ENCODE data around the gene ITGBL1.

Gene ITGBL1

GRCh38 chr13:101709952-101710351, 257.5 kb downstream of the ITGBL1 start:
- TF ChIP-seq POLR2AphosphoS5 (IDR thresholded peaks at IDR 0.05; ENCODE audit: low read depth, low read length) = no peak
- DNase-seq (ENCODE audit: insufficient read length) (no peak), FAIRE-seq (no peak)

- DNase-seq (ENCODE audit: insufficient read length) = no peak
Measured at GRCh38 chr13:101711307-101712025, 259.0 kb downstream of the ITGBL1 start.

GRCh38 chr13:101712026-101712348, 259.5 kb downstream of the ITGBL1 start:
- no peak for DNase-seq (ENCODE audit: insufficient read length)

More at GRCh38 chr13:101711307-101712025, 259.0 kb downstream of the ITGBL1 start:
- FAIRE-seq = no peak
- TF ChIP-seq TAF1 (IDR thresholded peaks at IDR 0.05; ENCODE audit: borderline replicate concordance, low read depth, low read length) (no peak), POLR2AphosphoS5 (IDR thresholded peaks at IDR 0.05; ENCODE audit: low read depth, low read length) (no peak), POLR2A (IDR thresholded peaks at IDR 0.05; ENCODE audit: low read depth, low read length) (no peak)

DNA sequence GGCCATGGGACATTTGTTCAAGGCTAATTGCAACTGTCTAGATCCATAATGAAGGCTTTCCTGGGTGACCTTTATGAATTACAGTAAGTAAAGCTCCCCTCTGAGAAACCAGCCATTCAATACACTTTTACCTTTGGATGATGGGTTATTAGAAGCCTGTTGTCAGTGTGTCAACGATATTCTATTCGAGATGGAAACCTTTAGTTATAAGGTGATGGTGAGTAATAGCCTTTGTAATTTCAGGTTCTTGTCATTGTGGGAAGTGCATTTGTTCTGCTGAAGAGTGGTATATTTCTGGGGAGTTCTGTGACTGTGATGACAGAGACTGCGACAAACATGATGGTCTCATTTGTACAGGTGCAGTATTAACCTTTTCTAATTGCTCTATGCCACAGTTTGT, 261.7 kb downstream of the ITGBL1 start:
- no peak for DNase-seq (ENCODE audit: insufficient read length)
- TF ChIP-seq POLR2AphosphoS5 (IDR thresholded peaks at IDR 0.05; ENCODE audit: low read depth, low read length) (no peak), TAF1 (IDR thresholded peaks at IDR 0.05; ENCODE audit: borderline replicate concordance, low read depth, low read length) (no peak), POLR2A (IDR thresholded peaks at IDR 0.05; ENCODE audit: low read depth, low read length) (no peak)
- FAIRE-seq = no peak

More at GRCh38 chr13:101712026-101712348, 259.5 kb downstream of the ITGBL1 start:
- no peak for FAIRE-seq
- TF ChIP-seq TAF1 (IDR thresholded peaks at IDR 0.05; ENCODE audit: borderline replicate concordance, low read depth, low read length) (no peak), POLR2A (IDR thresholded peaks at IDR 0.05; ENCODE audit: low read depth, low read length) (no peak), POLR2AphosphoS5 (IDR thresholded peaks at IDR 0.05; ENCODE audit: low read depth, low read length) (no peak)

DNA sequence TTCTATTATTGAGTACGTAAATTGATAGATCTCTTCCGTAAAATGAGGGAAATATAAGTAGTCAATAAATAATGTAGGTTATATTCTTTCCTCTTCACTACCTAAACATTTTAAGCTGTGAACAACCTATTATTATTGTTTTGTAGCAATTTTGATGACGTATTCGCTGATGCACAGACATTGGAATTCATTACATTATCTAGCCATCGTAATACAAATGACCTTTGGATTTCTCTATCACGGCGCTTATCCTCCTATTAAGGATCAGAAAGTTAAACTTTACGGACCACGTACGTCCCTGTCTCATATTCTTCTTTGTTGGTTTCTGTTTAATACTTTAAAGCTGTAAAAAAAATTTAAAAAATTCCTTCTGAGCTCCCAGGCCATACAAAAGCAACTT, 264.9 kb downstream of the ITGBL1 start:
- DNase-seq (ENCODE audit: insufficient read length) = no peak
- FAIRE-seq = no peak
- TF ChIP-seq TAF1 (IDR thresholded peaks at IDR 0.05; ENCODE audit: borderline replicate concordance, low read depth, low read length) (no peak), POLR2AphosphoS5 (IDR thresholded peaks at IDR 0.05; ENCODE audit: low read depth, low read length) (no peak), POLR2A (IDR thresholded peaks at IDR 0.05; ENCODE audit: low read depth, low read length) (no peak)

GRCh38 chr13:101718496-101718895, 266.0 kb downstream of the ITGBL1 start:
- FAIRE-seq (no peak), DNase-seq (ENCODE audit: insufficient read length) (no peak)
- TF ChIP-seq POLR2A (IDR thresholded peaks at IDR 0.05; ENCODE audit: low read depth, low read length) (no peak), POLR2AphosphoS5 (IDR thresholded peaks at IDR 0.05; ENCODE audit: low read depth, low read length) (no peak), TAF1 (IDR thresholded peaks at IDR 0.05; ENCODE audit: borderline replicate concordance, low read depth, low read length) (no peak)

DNA sequence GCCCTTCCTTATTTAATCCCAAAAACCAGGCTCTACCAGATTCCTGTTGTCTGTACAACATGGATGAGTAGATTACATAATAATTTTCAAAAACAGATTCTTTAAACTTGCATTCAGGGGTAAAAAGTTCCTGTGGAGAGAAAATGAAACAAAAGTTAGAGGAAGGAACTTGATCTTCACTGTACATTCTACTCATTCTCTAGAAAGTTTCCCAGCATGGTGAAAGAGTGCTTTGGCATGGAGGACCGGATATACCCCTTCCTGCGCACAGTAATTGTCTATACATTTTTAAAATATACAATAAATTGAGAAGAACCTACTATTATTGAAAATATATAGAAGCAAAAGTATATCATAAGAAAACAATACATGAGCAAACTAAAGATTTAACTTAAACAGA, 274.2 kb downstream of the ITGBL1 start:
- no peak for FAIRE-seq
- TF ChIP-seq POLR2AphosphoS5 (IDR thresholded peaks at IDR 0.05; ENCODE audit: low read depth, low read length) = no peak
- no peak for TF ChIP-seq POLR2A (IDR thresholded peaks at IDR 0.05; ENCODE audit: low read depth, low read length)
- no peak for TF ChIP-seq TAF1 (IDR thresholded peaks at IDR 0.05; ENCODE audit: borderline replicate concordance, low read depth, low read length)
- DNase-seq (ENCODE audit: insufficient read length) = no peak

- no peak for FAIRE-seq
- no peak for DNase-seq (ENCODE audit: insufficient read length)
- no peak for TF ChIP-seq TAF1 (IDR thresholded peaks at IDR 0.05; ENCODE audit: borderline replicate concordance, low read depth, low read length)
- no peak for TF ChIP-seq POLR2AphosphoS5 (IDR thresholded peaks at IDR 0.05; ENCODE audit: low read depth, low read length)
Measured at GRCh38 chr13:101727118-101727517, 274.6 kb downstream of the ITGBL1 start.

- DNase-seq (ENCODE audit: insufficient read length) (no peak), FAIRE-seq (no peak)
- TF ChIP-seq TAF1 (IDR thresholded peaks at IDR 0.05; ENCODE audit: borderline replicate concordance, low read depth, low read length) (no peak), POLR2A (IDR thresholded peaks at IDR 0.05; ENCODE audit: low read depth, low read length) (no peak), POLR2AphosphoS5 (IDR thresholded peaks at IDR 0.05; ENCODE audit: low read depth, low read length) (no peak)
Measured at GRCh38 chr13:101728021-101728420, 275.5 kb downstream of the ITGBL1 start.

DNA sequence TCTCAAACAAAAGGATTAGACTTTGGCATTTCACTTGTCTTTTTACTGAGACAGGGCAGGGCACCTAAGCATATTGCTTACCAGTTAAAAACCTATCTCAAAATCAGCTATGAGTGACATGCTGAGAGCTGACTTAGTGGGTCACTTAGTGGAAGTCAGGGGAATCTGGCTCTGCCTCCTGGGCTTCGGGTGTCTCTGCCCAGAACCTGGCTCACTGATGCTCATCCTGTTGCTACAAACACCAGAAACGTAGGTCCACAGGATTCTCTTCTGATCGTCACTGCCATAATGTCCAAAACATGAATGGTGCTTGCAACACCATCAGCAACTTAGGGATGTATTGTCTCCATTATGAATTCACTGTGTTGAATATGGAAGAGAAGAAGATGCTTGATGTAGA, 276.1 kb downstream of the ITGBL1 start:
- no peak for FAIRE-seq
- no peak for DNase-seq (ENCODE audit: insufficient read length)

DNA sequence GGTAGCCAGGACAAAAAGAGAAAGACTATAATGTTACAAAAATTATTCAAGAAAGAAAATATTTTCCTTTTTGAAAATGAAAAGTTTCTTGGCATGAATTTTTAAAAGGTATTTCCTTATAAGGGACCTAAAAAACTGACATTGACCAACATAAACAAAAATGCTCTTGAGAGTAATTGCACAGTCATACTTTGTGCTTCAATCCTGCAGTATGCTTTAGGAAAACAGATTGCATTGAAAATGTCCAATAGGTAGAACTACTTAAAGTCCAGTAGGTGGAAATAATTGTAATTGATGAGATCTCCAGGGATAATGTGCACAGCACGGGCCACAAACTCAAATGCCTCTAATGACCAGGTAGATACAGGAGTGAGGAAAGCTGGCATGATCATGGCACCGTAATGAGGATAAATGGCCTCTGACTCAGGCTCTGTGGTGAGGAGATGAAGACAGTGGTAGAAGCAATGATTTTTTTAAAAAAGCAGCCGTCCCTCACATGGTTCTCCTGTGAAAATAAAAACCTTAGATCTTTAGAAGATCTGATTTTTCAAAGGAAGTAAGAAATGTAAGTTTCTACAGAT, 278.0 kb downstream of the ITGBL1 start:
- DNase-seq (ENCODE audit: insufficient read length) (no peak), FAIRE-seq (no peak)
- TF ChIP-seq POLR2A (IDR thresholded peaks at IDR 0.05; ENCODE audit: low read depth, low read length) = no peak
- TF ChIP-seq TAF1 (IDR thresholded peaks at IDR 0.05; ENCODE audit: borderline replicate concordance, low read depth, low read length) = no peak
- no peak for TF ChIP-seq POLR2AphosphoS5 (IDR thresholded peaks at IDR 0.05; ENCODE audit: low read depth, low read length)

More for the DNA sequence above, 276.1 kb downstream of the ITGBL1 start:
- TF ChIP-seq POLR2AphosphoS5 (IDR thresholded peaks at IDR 0.05; ENCODE audit: low read depth, low read length) = no peak
- TF ChIP-seq TAF1 (IDR thresholded peaks at IDR 0.05; ENCODE audit: borderline replicate concordance, low read depth, low read length) = no peak
- no peak for TF ChIP-seq POLR2A (IDR thresholded peaks at IDR 0.05; ENCODE audit: low read depth, low read length)

DNA sequence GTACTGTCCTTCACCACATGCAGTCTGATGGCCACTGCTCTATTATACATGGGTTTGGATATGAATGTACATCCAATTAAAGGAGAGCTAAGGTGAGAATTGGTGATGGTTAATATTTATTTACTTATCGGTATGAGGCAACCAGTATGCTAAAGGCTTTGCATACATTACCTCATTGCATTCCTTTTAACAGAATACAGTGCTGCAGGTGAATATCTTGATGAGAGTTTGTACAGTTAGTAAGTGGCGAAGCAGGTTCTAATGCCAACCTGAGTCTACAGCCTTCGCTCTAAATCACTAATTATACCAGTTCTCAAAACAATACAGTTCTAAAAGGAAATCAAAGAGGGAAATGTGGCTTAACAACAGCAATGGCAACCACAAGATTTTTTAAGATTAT, 284.1 kb downstream of the ITGBL1 start:
- TF ChIP-seq POLR2A (IDR thresholded peaks at IDR 0.05; ENCODE audit: low read depth, low read length) (no peak), TAF1 (IDR thresholded peaks at IDR 0.05; ENCODE audit: borderline replicate concordance, low read depth, low read length) (no peak)
- FAIRE-seq (no peak), DNase-seq (ENCODE audit: insufficient read length) (no peak)
